Hepatocyte (in vitro differentiated cells): ENCODE results near the gene MTA3. TPM values are rescaled to one million over a fixed set of nuclear protein-coding genes. Genes with fewer than 3 reads are reported as not detected.

Experiments
- DNase-seq: peaks from one replicate; pipeline ENCODE4 v3.0.0-alpha.2; 2016; ENCODE audit warnings: low spot score
- H2AFZ ChIP-seq: fragments of 200-600 bp; sonication (generic); 2 replicates; pipeline ENCODE4 v1.6.0; 2016; ENCODE audit warnings: antibody characterized with exemption, mild to moderate bottlenecking
- H3K27ac ChIP-seq: fragments of 200-600 bp; sonication (generic); 2 replicates; pipeline ENCODE4 v1.5.1; 2016; ENCODE audit warnings: mild to moderate bottlenecking
- H3K27me3 ChIP-seq: fragments of 200-600 bp; sonication (generic); 2 replicates; pipeline ENCODE4 v1.6.1; 2016
- H3K36me3 ChIP-seq: fragments of 200-600 bp; sonication (generic); replicated peaks from 2 replicates; pipeline ENCODE4 v1.5.1; 2016; ENCODE audit warnings: low read depth; ENCODE audit not compliant: insufficient read depth
- H3K4me1 ChIP-seq: fragments of 200-600 bp; sonication (generic); 2 replicates; pipeline ENCODE4 v1.5.1; 2016; ENCODE audit warnings: mild to moderate bottlenecking, moderate library complexity; ENCODE audit not compliant: insufficient read depth
- H3K4me2 ChIP-seq: fragments of 200-600 bp; sonication (generic); 2 replicates; pipeline ENCODE4 v1.6.0; 2016
- H3K4me3 ChIP-seq: fragments of 200-600 bp; sonication (generic); 2 replicates; pipeline ENCODE4 v1.5.1; 2016; ENCODE audit warnings: mild to moderate bottlenecking
- H3K79me2 ChIP-seq: fragments of 200-600 bp; sonication (generic); 2 replicates; pipeline ENCODE4 v1.6.0; 2017; ENCODE audit warnings: mild to moderate bottlenecking
- H3K9me2 ChIP-seq: fragments of 200-600 bp; sonication (generic); replicated peaks from 2 replicates; pipeline ENCODE4 v1.6.0; 2017; ENCODE audit warnings: mild to moderate bottlenecking; ENCODE audit not compliant: insufficient read depth
- H3K9me3 ChIP-seq: fragments of 200-600 bp; sonication (generic); 2 replicates; pipeline ENCODE4 v1.5.1; 2016; ENCODE audit warnings: low read depth, mild to moderate bottlenecking
- H4K20me1 ChIP-seq: fragments of 200-600 bp; sonication (generic); 2 replicates; pipeline ENCODE4 v1.6.0; 2016; ENCODE audit warnings: mild to moderate bottlenecking; ENCODE audit not compliant: insufficient read depth, poor library complexity, severe bottlenecking
- CTCF ChIP-seq: fragments of 200-600 bp; sonication (generic); IDR thresholded peaks from 2 replicates; pipeline ENCODE4 v1.5.1; 2016; ENCODE audit warnings: antibody characterized with exemption, mild to moderate bottlenecking; ENCODE audit not compliant: poor library complexity
- EZH2 ChIP-seq: fragments of 200-600 bp; sonication (generic); IDR thresholded peaks from 2 replicates; pipeline ENCODE4 v1.6.1; 2016; ENCODE audit warnings: antibody characterized with exemption, mild to moderate bottlenecking, borderline replicate concordance
- EZH2phosphoT487 ChIP-seq: fragments of 200-600 bp; sonication (generic); IDR thresholded peaks from one replicate; pipeline ENCODE4 v1.6.1; 2018; ENCODE audit warnings: antibody characterized with exemption, mild to moderate bottlenecking, low read depth, moderate library complexity; ENCODE audit not compliant: unreplicated experiment, severe bottlenecking
- WGBS: methylation state at CpG from one replicate; pipeline ENCODE4 v1.1.6; 2016; ENCODE audit warnings: low lambda C conversion rate; ENCODE audit errors: missing lambda C conversion rate; 5-methylcytosine and 5-hydroxymethylcytosine counted together
- polyA plus RNA-seq: library from polyadenylated mRNA; unstranded; fragments of >200 nt; fragmentation: Nextera tagmentation; extraction: Ambion mirVana; gene quantifications from 2 replicates; pipeline ENCODE4 v1.2.1, GENCODE V29; 2016
- total RNA-seq: library from RNA; depleted of rRNA; stranded (reverse); fragments of >200 nt; gene quantifications from 2 replicates; pipeline ENCODE4 v1.2.3, GENCODE V29; 2014

Gene MTA3
- total and polyA plus RNA-seq, 2 experiments from 2014 or later: 34.6 to 44.3 TPM

DNA sequence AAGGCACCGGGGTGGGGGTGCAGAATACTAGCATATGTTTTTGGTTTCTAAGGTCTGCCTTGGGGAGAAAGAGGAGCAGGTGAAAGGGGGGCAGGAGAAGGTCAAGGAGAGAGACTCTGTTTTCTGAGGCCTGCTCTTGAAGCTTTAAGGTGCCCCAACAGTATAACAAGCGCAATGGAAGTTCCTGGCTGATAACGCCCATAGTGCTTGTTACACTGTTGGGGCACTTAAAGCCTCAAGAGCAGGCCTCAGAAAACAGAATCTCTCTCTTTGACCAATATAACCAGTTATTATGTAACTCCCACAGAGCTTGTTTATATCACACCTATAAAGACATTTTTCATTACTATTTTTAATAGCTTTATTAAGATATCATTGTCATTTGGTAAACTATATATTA lies 179.0 kb downstream of the MTA3 start:
- no peaks in the 10 kb centered on the region for H3K9me2 ChIP-seq
- H3K36me3 ChIP-seq: no peaks in the 10 kb centered on the region
- H3K27ac ChIP-seq: no peak overlapping the region
- H3K4me2 ChIP-seq: no peak overlapping the region
- no peak overlapping the region for H3K4me3 ChIP-seq
- no peaks in the 10 kb centered on the region for H4K20me1 ChIP-seq
- DNase-seq: no peak
- H3K27me3 ChIP-seq: no peaks in the 10 kb centered on the region
- H3K79me2 ChIP-seq: no peaks in the 10 kb centered on the region
- no peak overlapping the region for H2AFZ ChIP-seq
- H3K9me3 ChIP-seq: no peaks in the 10 kb centered on the region
- TF ChIP-seq CTCF: no peak
- no peak for TF ChIP-seq EZH2
- TF ChIP-seq EZH2phosphoT487: no peak
- WGBS: 96% methylated on average over 3 of the region's 3 CpGs
- no peaks in the 10 kb centered on the region for H3K4me1 ChIP-seq

DNA sequence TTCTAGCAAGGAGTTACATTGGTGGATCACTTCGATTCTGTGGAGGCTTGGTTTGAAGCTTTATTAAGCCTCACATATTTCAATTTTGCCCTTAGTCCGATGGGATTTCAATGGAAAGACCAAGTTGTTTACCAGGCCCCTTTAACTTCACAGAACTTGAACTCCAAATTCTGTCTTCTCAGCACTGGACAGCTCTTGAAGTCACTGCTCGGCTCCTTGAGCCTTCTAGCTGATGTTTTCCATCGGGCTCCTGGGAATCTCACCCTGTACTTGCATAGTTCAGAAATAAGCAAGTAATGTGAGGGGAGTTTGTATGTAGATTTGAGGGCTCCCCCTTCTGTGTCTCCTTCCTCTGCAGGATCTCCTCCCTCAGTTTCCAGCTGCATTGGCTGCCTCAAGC lies 180.4 kb downstream of the MTA3 start:
- H3K9me2 ChIP-seq: no peaks in the 10 kb centered on the region
- no peaks in the 10 kb centered on the region for H3K36me3 ChIP-seq
- no peak for TF ChIP-seq EZH2phosphoT487
- TF ChIP-seq CTCF: no peak
- TF ChIP-seq EZH2: no peak
- H3K4me1 ChIP-seq: no peaks in the 10 kb centered on the region
- no peaks in the 10 kb centered on the region for H4K20me1 ChIP-seq
- no peaks in the 10 kb centered on the region for H3K9me3 ChIP-seq
- no peak overlapping the region for H3K27ac ChIP-seq
- H3K79me2 ChIP-seq: no peaks in the 10 kb centered on the region
- no peak overlapping the region for H2AFZ ChIP-seq
- whole genome bisulfite sequencing: 94% methylated on average over 4 of the region's 4 CpGs
- no peak overlapping the region for H3K4me3 ChIP-seq
- no peak overlapping the region for H3K4me2 ChIP-seq
- no peak for DNase-seq
- H3K27me3 ChIP-seq: no peaks in the 10 kb centered on the region

DNA sequence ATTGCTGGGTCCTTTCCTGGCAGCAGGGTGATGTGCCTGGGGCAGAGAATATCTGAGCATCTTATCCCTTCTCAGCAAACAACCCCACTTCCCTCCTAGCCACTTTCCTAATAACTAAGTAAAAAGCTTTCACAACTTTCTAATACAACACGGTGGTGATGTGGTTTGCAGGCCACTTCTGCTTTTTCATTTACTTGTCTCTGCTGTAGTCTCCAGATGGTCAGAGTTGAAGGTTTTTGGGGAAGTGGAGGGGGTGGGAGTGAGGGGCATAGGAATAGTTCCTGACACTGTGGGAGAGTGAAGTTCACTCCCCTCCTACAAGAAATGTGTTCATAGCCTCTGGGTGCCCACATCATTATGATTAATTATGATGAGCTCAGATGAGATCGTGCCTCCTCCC lies 183.9 kb downstream of the MTA3 start:
- Histone ChIP-seq H3K4me2 (no peak overlapping the region), H3K27me3 (no peaks in the 10 kb centered on the region), H3K4me3 (no peak overlapping the region), H3K9me3 (no peaks in the 10 kb centered on the region), H2AFZ (no peak overlapping the region), H3K79me2 (no peaks in the 10 kb centered on the region), H3K36me3 (no peaks in the 10 kb centered on the region), H3K27ac (no peak overlapping the region), H3K9me2 (no peaks in the 10 kb centered on the region), H4K20me1 (no peaks in the 10 kb centered on the region), H3K4me1 (peaks cover 5% of the 10 kb centered on the region)
- no peak for DNase-seq
- no peak for TF ChIP-seq EZH2
- no peak for TF ChIP-seq CTCF
- no peak for TF ChIP-seq EZH2phosphoT487
- WGBS: 70% methylated on average over 2 of the region's 2 CpGs
